Measurements from ENCODE around the gene ANKEF1.
A peak's percentile ranks its signal among the peaks of the same experiment; 100 is the strongest.
"Not testable (repeated sequence)": the region's sequence is repeated elsewhere in the genome, so short reads cannot be mapped to it uniquely, and the experiment has no call there.

ANKEF1 gene

DNA sequence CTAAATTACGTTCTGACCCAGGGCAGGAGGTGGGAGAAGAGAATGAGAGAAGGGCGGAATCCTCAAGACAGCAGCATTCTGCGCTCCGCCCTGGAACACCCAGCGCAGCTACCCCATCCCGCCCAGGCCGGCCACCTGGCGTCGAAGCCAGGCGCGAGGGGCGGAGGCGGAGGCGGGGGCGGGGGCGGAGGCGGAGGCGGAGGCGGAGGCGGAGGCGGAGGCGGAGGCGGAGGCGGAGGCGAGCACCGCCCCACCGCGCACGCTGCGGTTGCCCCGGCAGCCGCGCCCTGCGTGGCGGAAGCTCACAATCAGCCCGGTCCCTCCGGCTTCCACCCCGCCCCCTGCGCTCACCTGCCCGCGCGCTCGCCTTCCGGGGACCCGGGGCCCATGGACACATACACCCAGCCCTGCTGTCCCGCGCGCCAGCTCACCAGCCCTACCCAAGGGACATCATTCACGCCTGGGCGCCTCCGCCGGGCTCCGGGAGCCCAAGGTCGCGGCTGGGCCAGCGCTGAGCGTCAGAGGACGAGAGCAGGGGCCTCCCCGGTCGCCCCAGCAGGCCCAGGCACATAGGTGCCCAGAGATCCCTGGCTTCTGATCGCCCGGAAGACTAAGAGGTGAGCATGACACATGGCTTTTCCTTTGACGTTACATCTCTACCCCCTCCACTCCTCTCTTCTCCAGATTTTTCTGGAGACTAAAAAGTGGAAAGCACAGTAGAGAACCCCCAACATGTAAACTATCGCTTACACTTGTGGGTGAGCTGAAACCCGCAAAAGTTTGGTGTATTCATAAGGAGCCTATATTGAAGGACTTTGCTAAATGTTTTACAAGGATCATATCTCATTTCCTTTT, at the start of gene ANKEF1:
Gene ANKEF1 (plus strand): TSS at position 271 of the 855 bp plus-strand sequence. CDS start 3,315 bp downstream, outside the sequence.
- DNase-seq (ENCODE audit: low spot score), result peak; percentile 80

- DNase-seq (ENCODE audit: low spot score), result no peak
These were observed 49.5 kb upstream of the ANKEF1 start for GRCh38 chr20:9985281-9985680.

DNA sequence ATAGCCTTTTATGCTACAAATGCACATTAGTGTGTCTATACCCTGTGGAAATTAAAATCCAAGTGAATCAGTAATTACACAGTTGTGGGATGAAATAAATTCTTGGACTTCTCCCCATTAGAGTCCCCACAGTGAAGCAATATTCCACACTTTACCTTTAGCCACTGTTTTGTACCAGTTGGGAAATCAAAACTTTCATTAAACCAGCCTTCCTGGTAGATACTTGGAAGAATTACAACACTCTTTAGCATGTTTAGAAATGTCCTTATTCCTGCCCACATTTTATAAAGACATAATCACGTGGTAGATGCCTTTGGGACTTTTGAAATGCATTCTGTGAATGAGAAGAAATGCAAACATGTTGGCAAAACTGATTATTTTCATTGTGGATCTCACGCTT, 49.0 kb upstream of the ANKEF1 start:
- DNase-seq (ENCODE audit: low spot score), result no peak

GRCh38 chr20:9989066-9989724, 45.6 kb upstream of the ANKEF1 start:
- no peak for DNase-seq (ENCODE audit: low spot score)

DNA sequence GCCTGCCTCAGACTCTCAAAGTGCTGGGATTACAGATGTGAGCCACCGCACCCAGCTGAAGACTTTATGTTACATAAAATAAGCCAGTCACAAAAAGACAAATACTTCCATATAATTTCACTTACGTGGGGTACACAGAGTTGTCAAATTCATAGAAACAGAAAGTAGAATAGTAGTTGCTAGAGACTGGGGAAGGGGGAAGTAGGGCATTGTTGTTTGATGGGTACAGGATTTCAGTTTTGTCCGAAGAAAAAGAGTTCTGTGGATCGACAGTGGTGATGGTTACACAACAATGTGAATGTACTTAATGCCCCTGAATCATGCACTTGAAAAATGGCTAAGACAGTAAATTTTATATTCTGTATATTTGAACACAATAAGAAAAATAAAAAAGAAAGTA, 41.6 kb upstream of the ANKEF1 start:
- DNase-seq (ENCODE audit: low spot score), result no peak

DNA sequence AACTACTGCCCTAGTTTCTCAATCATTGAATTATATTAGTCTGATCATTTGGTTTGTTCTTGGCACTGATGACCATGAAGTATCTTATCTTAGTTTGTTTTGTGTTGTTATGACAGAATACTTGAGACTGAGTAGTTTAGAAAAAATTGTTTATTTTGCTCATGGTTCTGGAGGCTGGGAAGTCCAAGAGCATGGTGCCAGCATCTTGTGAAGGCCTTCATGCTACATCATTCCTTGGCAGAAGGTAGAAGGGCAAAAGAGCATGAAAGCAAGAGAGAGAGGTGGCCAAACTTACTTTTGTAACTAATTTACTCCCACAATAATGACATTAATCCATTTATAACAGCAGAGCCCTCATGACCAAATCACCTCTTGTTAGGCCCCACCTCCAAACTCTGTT, 40.1 kb upstream of the ANKEF1 start:
- no peak for DNase-seq (ENCODE audit: low spot score)

DNA sequence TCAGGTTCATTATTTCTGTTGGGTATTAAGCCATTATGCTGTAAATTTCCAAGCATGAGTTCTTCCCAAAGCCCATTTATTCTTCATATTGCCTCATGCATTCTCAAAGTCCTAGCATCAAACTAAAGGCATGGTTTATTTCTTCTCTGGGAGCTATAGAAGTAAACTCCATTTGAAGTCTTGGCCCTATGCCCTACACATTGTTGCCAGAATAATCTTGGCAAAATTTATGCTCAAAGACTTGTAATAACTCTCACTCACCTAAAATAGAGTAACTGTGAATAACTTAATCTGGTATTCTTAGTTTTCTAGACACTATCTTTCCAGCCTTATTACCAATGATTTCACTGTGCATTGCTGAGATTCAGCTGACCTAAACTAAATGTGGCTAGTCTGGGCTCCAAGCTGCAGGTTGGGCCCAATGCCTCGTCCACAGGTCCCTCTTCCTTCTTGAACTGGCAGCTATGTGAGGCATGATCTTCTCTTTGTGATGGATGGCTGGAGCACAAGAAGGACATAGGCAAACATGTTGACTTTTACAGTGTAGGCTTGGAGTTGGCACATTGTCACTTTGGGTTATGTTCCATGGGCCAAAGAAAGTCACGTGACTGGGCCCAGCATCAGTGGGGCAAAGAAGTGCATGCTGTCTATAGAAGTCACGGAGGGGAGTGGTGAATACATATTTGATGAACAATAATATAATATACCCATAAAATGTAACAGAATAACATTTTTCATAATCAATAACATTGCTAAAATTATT, 39.1 kb upstream of the ANKEF1 start:
- no peak for DNase-seq (ENCODE audit: low spot score)

GRCh38 chr20:9996944-9997343, 37.8 kb upstream of the ANKEF1 start:
- DNase-seq (ENCODE audit: low spot score), result no peak

GRCh38 chr20:9999645-10000044, 35.1 kb upstream of the ANKEF1 start:
- DNase-seq (ENCODE audit: low spot score), result no peak

DNA sequence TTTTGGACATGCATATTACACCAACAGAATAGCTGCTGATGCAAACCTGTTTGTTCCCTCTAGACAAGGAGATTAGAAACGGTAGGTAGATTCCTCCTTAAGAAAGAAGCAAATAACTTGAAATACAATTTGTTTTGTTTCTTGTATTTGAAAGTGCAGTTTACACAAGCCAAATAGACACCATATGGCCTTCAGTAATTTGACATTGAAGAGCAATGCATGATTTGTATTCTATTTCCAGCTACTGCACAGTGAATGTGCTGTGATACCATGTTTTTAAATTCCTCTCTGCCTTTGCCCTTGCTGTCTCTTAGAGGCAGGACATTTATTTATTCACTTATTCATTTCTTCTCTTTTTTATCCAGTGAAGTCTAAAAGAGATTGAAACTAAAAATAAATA, 31.9 kb upstream of the ANKEF1 start:
- no peak for DNase-seq (ENCODE audit: low spot score)

- no peak for DNase-seq (ENCODE audit: low spot score)
These were observed 29.9 kb upstream of the ANKEF1 start for GRCh38 chr20:10004900-10005299.

- no peak for DNase-seq (ENCODE audit: low spot score)
These were observed 28.9 kb upstream of the ANKEF1 start for GRCh38 chr20:10005885-10006284.

DNA sequence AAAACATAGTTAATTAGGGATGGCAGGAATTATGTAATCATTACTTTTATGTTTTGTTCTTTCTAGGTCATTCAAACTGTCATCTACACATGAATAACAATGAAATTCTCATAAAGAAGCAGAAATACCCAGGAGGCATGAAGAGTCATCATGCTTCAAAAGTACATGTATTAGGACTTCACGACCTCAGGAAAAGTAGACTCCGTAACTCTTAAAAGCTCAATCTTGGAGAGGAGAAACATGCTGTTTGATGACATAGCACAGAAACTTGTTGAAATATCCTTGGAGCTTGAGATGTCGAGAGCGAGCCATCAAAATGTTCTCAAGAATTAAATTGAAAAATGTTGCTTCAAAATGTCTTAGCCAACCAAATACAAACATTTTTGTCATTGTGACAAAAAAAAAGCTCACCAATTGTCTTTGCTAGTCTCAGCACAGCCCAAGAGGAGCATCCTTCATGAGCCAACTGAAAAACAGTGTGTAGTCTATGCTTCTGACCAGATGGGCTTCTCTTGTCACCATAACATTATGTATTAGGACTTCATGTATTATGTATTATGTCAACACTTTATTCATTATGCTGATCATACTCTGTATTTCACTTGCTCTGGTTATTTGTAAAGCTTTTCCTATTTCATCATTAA, 28.2 kb upstream of the ANKEF1 start:
- DNase-seq (ENCODE audit: low spot score), result no peak

- DNase-seq (ENCODE audit: low spot score), result no peak
These were observed 27.6 kb upstream of the ANKEF1 start for GRCh38 chr20:10007158-10007557.

DNA sequence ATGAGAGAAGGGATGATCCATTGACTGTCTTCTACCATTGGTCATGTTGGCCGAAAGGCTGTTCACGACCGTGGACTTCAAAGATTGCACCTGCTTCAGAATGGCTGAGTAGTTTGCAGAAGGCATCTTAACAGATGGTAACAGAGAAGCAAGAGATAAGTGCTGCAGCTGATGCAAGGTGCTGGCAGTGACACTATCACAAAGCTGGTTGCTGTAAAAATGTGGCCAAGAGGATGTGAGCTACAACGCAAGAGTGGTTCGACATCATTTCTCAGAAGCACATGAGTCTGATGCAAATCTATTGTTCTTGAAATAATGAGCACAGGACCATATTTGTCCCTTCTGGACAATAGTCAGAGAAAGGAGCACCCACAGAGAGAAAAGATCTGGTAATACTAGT, 27.0 kb upstream of the ANKEF1 start:
- DNase-seq (ENCODE audit: low spot score), result no peak

GRCh38 chr20:10012464-10012863, 22.3 kb upstream of the ANKEF1 start:
- DNase-seq (ENCODE audit: low spot score), result no peak

DNA sequence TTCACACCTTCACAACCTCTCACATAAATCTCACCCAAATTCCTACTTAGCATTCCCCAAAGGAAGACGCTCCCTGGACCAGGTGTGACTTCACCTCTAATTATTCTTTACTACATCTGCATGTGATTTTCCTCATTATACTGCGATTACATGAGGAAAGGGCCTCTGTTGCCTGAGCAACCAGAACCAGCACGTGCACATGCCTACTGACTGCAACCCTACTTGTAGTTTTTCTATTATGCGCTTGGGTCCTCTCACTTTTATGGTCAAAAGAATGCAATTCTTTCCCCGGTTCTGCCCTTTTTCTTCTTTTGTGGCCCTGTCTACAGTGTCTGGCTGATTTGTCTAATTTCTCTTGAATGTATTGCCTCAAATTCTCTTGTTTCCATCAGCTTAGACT, 20.4 kb upstream of the ANKEF1 start:
- no peak for DNase-seq (ENCODE audit: low spot score)

DNA sequence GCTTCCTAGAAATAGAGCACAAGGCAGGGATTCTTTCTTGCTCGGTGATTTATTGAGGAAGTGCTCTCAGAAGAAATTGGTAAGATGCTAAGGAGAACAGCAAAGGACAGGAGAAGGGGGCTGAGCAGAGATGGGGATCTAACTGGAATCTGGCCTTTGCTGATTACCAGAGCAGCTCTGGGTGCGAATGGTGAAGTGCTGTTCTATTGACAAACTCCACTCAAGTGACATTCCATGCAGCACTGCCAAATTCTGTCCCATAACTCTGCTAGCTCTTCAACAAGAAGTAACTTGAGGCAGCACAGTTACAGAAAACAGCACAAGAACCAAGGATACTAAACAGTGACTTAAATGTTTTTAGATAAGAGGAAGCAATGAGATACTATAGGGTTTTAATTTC, 13.8 kb upstream of the ANKEF1 start:
- no peak for DNase-seq (ENCODE audit: low spot score)

GRCh38 chr20:10022625-10023024, 12.2 kb upstream of the ANKEF1 start:
- no peak for DNase-seq (ENCODE audit: low spot score)

DNA sequence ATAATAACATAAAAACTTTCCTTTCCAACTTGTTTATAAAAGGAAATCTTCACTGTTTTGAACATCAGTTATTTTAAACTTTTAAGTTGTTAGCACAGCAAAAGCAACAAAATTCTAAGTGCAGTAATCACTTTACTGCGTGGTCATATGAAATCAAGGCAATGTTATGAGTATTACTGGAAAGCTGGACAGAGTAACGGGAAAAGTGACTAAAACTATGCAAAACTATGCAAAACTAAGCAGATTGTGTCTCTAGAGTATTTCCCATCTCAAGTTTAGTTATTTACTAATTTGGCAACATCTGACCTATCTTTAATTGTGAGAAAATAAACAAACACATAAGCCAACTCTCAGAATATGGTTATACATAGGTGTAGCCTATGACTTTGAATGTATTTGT, 10.9 kb upstream of the ANKEF1 start:
- no peak for DNase-seq (ENCODE audit: low spot score)

GRCh38 chr20:10031451-10032215, 3.2 kb upstream of the ANKEF1 start:
- not testable (repeated sequence) for DNase-seq (ENCODE audit: low spot score)

DNA sequence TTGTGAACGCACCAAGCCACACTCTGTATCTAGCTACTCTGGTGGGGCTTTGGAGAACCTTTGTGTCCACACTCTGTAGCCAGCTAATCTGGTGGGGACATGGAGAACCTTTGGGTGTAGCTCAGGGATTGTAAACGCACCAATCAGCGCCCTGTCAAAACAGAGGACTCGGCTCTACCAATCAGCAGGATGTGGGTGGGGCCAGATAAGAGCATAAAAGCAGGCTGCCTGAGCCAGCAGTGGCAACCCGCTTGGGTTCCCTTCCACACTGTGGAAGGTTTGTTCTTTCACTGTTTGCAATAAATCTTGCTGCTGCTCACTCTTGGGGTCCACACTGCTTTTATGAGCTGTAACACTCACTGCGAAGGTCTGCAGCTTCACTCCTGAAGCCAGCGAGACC, 2.5 kb upstream of the ANKEF1 start:
- DNase-seq (ENCODE audit: low spot score), result not testable (repeated sequence)
